ENCODE data around the gene TBL3.

TBL3 gene

DNA sequence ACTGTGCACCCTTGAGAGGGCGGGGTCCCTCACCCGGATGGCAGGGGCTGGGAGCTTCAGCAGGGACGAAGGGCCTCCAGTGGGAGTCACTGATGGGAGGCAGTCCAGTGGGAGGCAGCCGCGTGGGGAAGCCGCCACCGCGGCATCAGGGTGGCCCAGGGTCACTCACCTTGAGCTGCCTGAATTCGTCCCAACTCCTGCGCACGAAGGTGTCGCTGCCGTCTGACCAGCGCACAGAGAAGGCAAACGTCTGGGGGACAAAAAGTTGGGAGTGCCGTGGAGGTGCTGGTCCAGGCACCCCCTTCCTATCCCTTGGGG lies 8.9 kb downstream of the TBL3 start (continued):
- no peak for TF ChIP-seq ZNF350 (tag by site-specific recombination; IDR thresholded peaks at IDR 0.05)

DNA sequence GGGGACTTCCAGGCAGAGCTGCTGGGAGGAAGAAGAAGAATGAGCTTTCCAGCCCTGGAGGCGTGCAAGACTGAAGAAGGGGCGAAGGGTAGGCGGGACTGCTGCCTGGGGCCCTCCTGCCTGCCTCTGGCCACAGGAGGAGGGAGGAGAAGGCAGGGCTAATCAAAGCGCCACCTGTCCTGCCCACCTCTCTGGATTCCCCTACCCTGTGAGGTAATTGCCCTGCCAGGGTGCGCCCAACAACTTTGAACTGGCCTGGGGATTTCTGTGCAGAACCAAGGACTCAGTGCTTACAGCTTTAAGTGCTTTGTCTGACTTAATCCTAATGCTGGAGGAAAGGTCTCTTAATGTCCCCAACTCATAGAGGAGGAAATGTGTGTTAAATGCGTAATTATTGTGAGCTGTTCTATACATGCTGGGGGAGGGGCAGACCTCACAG lies 9.6 kb downstream of the TBL3 start, which contains the start of gene NOXO1:
Gene NOXO1 (minus strand): TSS at position 72 of the 439 bp plus-strand sequence. CDS start 290 bp downstream, outside the sequence.
- no peak for TF ChIP-seq ZNF266 (tag by site-specific recombination; IDR thresholded peaks at IDR 0.05; ENCODE audit: low read depth)
- TF ChIP-seq ZNF404 (tag by site-specific recombination; IDR thresholded peaks at IDR 0.05) = no peak
- TF ChIP-seq, protein P1, sequence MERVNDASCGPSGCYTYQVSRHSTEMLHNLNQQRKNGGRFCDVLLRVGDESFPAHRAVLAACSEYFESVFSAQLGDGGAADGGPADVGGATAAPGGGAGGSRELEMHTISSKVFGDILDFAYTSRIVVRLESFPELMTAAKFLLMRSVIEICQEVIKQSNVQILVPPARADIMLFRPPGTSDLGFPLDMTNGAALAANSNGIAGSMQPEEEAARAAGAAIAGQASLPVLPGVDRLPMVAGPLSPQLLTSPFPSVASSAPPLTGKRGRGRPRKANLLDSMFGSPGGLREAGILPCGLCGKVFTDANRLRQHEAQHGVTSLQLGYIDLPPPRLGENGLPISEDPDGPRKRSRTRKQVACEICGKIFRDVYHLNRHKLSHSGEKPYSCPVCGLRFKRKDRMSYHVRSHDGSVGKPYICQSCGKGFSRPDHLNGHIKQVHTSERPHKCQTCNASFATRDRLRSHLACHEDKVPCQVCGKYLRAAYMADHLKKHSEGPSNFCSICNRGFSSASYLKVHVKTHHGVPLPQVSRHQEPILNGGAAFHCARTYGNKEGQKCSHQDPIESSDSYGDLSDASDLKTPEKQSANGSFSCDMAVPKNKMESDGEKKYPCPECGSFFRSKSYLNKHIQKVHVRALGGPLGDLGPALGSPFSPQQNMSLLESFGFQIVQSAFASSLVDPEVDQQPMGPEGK (tag by site-specific recombination; IDR thresholded peaks at IDR 0.05) = peak; percentile 9; the same call in 1 of the 2 replicates
- no peak for TF ChIP-seq ZNF704 (tag by site-specific recombination; IDR thresholded peaks at IDR 0.05)
- TF ChIP-seq ZBTB48 (tag by site-specific recombination; IDR thresholded peaks at IDR 0.05) = no peak
- TF ChIP-seq ZNF335 (tag by site-specific recombination; conservative IDR thresholded peaks at IDR 0.05) = 0 out of 2 replicates have a peak, but pooled peaks have one; percentile 13
- no peak for TF ChIP-seq ZNF626 (tag by site-specific recombination; IDR thresholded peaks at IDR 0.05)
- TF ChIP-seq EGR2 (tag by site-specific recombination; IDR thresholded peaks at IDR 0.05; ENCODE audit: low read depth) = peak; percentile 41; the same call in 1 of the 2 replicates
- TF ChIP-seq GLIS1 (tag by site-specific recombination; IDR thresholded peaks at IDR 0.05) = peak; percentile 23; the same call in 1 of the 2 replicates
- peak; percentile 51 for TF ChIP-seq SP2 (tag by site-specific recombination; IDR thresholded peaks at IDR 0.05)
- TF ChIP-seq ZNF530 (tag by site-specific recombination; IDR thresholded peaks at IDR 0.05; ENCODE audit: low read depth) = no peak
- TF ChIP-seq ZNF513 (tag by site-specific recombination; IDR thresholded peaks at IDR 0.05) = no peak
- no peak for TF ChIP-seq ZNF10 (tag by site-specific recombination; IDR thresholded peaks at IDR 0.05)
- 0 out of 2 replicates have a peak, but pooled peaks have one; percentile 21 for TF ChIP-seq ZNF449 (tag by site-specific recombination; IDR thresholded peaks at IDR 0.05)
- TF ChIP-seq ZNF596 (tag by site-specific recombination; IDR thresholded peaks at IDR 0.05) = no peak
- H3K9me3 ChIP-seq (ENCODE audit: control insufficient read depth, insufficient read depth, low read depth, low read length) = no peaks in the 10 kb centered on the region
- no peak within 1 kb of the TSS for H3K27ac ChIP-seq (ENCODE audit: extremely low read depth, low read depth, low read length)
- POLR2A ChIA-PET = interaction anchor here (1.0 to 10.1 kb wide), 3 partner anchors 16 to 174 kb away, joined by 3 to 76 read pairs (median 8); partner anchors contain the start of genes RPS2 and TRAF7
- no peak within 1 kb of the TSS for H3K4me3 ChIP-seq (ENCODE audit: low read depth, low read length)
- peaks cover 7% of the 10 kb centered on the region; the same call in 1 of the 2 replicates for H3K4me1 ChIP-seq (ENCODE audit: control insufficient read depth, insufficient read depth, low read length)
- peaks cover 0 to 47% of the 10 kb centered on the region in 2 experiments; a peak in 1 of 3 replicates for H3K36me3 ChIP-seq (ENCODE audit: control insufficient read depth in 2 of 2, insufficient read depth in 1 of 2, low read length in 2 of 2)
- CTCF ChIA-PET = interaction anchor here (0.5 kb wide), 1 partner anchor 82 kb away, joined by 3 read pairs; no protein-coding TSS in a partner anchor

DNA sequence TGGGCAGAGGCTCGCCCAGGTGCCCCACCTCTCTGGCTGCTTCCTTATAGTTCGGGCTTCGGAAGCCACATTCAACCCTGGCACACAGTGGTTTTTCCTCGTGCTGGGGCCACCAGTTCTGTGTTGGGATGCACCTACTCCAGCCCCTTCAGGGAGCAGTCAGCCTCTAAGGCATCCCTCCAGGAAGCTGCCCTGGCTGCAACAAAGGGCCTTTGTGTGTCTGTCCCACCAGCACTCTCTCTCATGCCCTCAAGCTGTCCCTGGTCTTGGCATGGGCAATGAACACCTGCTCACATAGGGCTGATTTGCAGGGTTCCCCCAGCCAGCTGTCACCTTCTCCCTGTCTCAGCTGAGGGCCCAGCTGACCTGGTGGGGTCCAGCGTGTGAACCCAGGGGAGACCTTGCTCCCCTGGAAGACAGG lies 10.2 kb downstream of the TBL3 start:
- POLR2A ChIA-PET = interaction anchor here (1.0 to 10.1 kb wide), 4 partner anchors 10 to 173 kb away, joined by 3 to 76 read pairs (median 11); partner anchors contain the start of genes RPS2, TBL3 and TRAF7
- H3K27ac ChIP-seq (ENCODE audit: extremely low read depth, low read depth, low read length) = no peak overlapping the region
- peaks cover 7% of the 10 kb centered on the region; the same call in 1 of the 2 replicates for H3K4me1 ChIP-seq (ENCODE audit: control insufficient read depth, insufficient read depth, low read length)
- no peak overlapping the region for H3K4me3 ChIP-seq (ENCODE audit: low read depth, low read length)
- TF ChIP-seq ZNF654 (tag by site-specific recombination; IDR thresholded peaks at IDR 0.05; ENCODE audit: low read depth) (no peak), ZNF211 (tag by site-specific recombination; IDR thresholded peaks at IDR 0.05; ENCODE audit: low read depth) (no peak), ZNF292 (tag by site-specific recombination; IDR thresholded peaks at IDR 0.05; ENCODE audit: borderline replicate concordance, low read depth) (no peak), ZNF776 (tag by site-specific recombination; IDR thresholded peaks at IDR 0.05; ENCODE audit: borderline replicate concordance) (no peak), KLF16 (tag by site-specific recombination; IDR thresholded peaks at IDR 0.05) (no peak), ZNF140 (tag by site-specific recombination; IDR thresholded peaks at IDR 0.05) (no peak), YY2 (tag by site-specific recombination; IDR thresholded peaks at IDR 0.05) (no peak), ZNF623 (tag by site-specific recombination; IDR thresholded peaks at IDR 0.05) (no peak), ZNF792 (tag by site-specific recombination; IDR thresholded peaks at IDR 0.05) (no peak)
- TF ChIP-seq, protein P2, sequence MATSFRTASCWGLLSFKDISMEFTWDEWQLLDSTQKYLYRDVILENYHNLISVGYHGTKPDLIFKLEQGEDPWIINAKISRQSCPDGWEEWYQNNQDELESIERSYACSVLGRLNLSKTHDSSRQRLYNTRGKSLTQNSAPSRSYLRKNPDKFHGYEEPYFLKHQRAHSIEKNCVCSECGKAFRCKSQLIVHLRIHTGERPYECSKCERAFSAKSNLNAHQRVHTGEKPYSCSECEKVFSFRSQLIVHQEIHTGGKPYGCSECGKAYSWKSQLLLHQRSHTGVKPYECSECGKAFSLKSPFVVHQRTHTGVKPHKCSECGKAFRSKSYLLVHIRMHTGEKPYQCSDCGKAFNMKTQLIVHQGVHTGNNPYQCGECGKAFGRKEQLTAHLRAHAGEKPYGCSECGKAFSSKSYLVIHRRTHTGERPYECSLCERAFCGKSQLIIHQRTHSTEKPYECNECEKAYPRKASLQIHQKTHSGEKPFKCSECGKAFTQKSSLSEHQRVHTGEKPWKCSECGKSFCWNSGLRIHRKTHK (tag by site-specific recombination; IDR thresholded peaks at IDR 0.05) = no peak
- CTCF ChIA-PET = interaction anchor here (0.6 to 1.4 kb wide), 2 partner anchors 22 to 980 kb away, joined by 3 read pairs; no protein-coding TSS in a partner anchor
- no peaks in the 10 kb centered on the region for H3K9me3 ChIP-seq (ENCODE audit: control insufficient read depth, insufficient read depth, low read depth, low read length)
- peaks cover 0 to 47% of the 10 kb centered on the region in 2 experiments; a peak in 1 of 3 replicates for H3K36me3 ChIP-seq (ENCODE audit: control insufficient read depth in 2 of 2, insufficient read depth in 1 of 2, low read length in 2 of 2)

Data from HEK293 (cell line).